Esophagus muscularis mucosa (tissue), 4 donors: Measurements from ENCODE around the gene MMP23B. TPM values are rescaled to one million over a fixed set of nuclear protein-coding genes. Genes with fewer than 3 reads are reported as not detected.

ENCODE experiments used
- DNase-seq: peaks from one replicate; pipeline ENCODE4 v3.0.0-alpha.2; 2017; ENCODE audit errors: extremely low spot score
- H3K27ac ChIP-seq, 4 donors: fragments of 200-600 bp; sonication (generic); replicated peaks in 1 of 4; 1 replicate in 3 of 4; 2 replicates in 1 of 4; pipeline ENCODE4 v1.5.1; 2016 to 2019; ENCODE audit warnings: mild to moderate bottlenecking in 1 of 4
- H3K27me3 ChIP-seq, 4 donors: fragments of 200-600 bp; sonication (generic); one replicate each; pipeline versions ENCODE4 v1.5.1 to v1.6.0; 2016 to 2019
- H3K36me3 ChIP-seq, 4 donors: fragments of 200-600 bp; sonication (generic); one replicate each; pipeline ENCODE4 v1.5.1; 2016 to 2019
- H3K4me1 ChIP-seq, 4 donors: fragments of 200-600 bp; sonication (generic); one replicate each; pipeline ENCODE4 v1.5.1; 2016 to 2019
- H3K4me3 ChIP-seq, 4 donors: fragments of 200-600 bp; sonication (generic); 1 replicate in 2 of 4; 2 replicates in 2 of 4; pipeline ENCODE4 v1.5.1; 2016 to 2019; ENCODE audit warnings: mild to moderate bottlenecking in 4 of 4, moderate library complexity in 1 of 4
- H3K9me3 ChIP-seq, 4 donors: fragments of 200-600 bp; sonication (generic); 1 replicate in 3 of 4; 2 replicates in 1 of 4; pipeline ENCODE4 v1.5.1; 2016 to 2019
- CTCF ChIP-seq, 3 experiments: fragments of 200-600 bp in 2 of 3; fragments of 450-650 bp in 1 of 3; sonication (generic) in 2 of 3; IDR thresholded peaks; one replicate each; pipeline ENCODE4 v1.5.1; 2017 to 2019; ENCODE audit warnings: antibody characterized with exemption in 3 of 3, mild to moderate bottlenecking in 2 of 3, moderate library complexity in 1 of 3
- EP300 ChIP-seq: sonication (generic); formaldehyde crosslinking; IDR thresholded peaks from one replicate; pipeline ENCODE4 v1.6.1; 2017; ENCODE audit warnings: antibody characterized with exemption
- POLR2A ChIP-seq: fragments of 450-650 bp; IDR thresholded peaks from one replicate; pipeline ENCODE4 v1.6.1; 2017; ENCODE audit warnings: antibody characterized with exemption, moderate library complexity, mild to moderate bottlenecking, low read depth
- POLR2AphosphoS5 ChIP-seq, 2 donors: sonication (generic); formaldehyde crosslinking; IDR thresholded peaks; one replicate each; pipeline ENCODE4 v1.6.1; 2017; ENCODE audit warnings: antibody characterized with exemption in 2 of 2
- WGBS: methylation state at CpG from one replicate; pipeline ENCODE4 v1.1.5; 2018; 5-methylcytosine and 5-hydroxymethylcytosine counted together
- intact Hi-C: fragments of 100-400 bp; cut with DNase I; formaldehyde crosslinking; loops from one replicate; pipeline ENCODE4 v1.15.1; 2023
- total RNA-seq, 4 donors: library from RNA; depleted of rRNA; stranded (reverse); fragments of >200 nt; gene quantifications; one replicate each; pipeline versions ENCODE4 v1.1.0 to v1.2.1, GENCODE V29; 2016

Gene MMP23B
- total RNA-seq, 4 donors from 2014 or later, result 3.2 to 19.5 (median 14.0) TPM

DNA sequence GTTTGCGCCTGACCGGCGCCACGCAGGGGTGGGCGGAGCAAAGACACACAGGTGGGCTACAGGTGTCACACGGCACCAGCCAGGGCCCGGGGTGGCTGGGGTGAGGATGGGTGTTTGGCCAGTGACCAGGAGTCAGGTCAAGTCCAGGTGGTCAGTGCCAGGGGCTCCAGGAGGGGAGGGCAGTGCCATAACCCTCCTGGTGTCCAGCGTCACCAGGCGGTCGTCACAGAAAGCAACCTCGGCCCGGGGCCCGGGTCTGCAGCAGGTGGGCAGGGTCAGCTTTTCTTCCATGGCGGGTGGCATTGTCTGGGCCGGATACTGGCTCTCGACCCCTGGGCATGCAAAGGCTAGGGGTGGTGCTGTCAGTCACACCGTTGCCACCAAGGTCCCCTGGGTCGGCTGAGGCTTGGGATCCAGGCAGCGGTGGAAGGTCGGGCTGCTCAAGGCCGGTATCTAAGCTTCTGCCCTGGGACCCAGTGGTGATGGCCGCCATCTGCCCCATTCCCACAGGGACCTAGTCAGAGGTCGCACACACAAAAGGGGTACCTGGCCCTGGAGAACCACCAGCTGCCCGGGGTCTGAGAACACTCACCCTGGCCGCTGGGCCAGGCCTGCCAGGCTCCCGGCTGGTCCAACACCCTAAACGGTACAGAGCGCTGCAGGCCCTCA lies 33.8 kb upstream of the MMP23B start:
- intact Hi-C loops, result no loop called here
- TF ChIP-seq POLR2A, result no peak
- TF ChIP-seq EP300, result no peak
- TF ChIP-seq POLR2AphosphoS5 (IDR thresholded peaks at IDR 0.05), result no peak
- TF ChIP-seq CTCF (IDR thresholded peaks at IDR 0.05), result no peak
- H3K27ac ChIP-seq, result no peak overlapping the region
- peaks cover 0 to 68% (median 25%) of the 10 kb centered on the region in 4 donors for H3K27me3 ChIP-seq
- no peaks in the 10 kb centered on the region for H3K9me3 ChIP-seq
- no peak overlapping the region for H3K4me3 ChIP-seq
- H3K36me3 ChIP-seq, result no peaks in the 10 kb centered on the region
- peaks cover 19 to 38% (median 25%) of the 10 kb centered on the region in 4 donors for H3K4me1 ChIP-seq
- WGBS, result 90% methylated on average over 25 of the region's 28 CpGs
- no peak for DNase-seq

- Histone ChIP-seq H3K27ac (no peak overlapping the region), H3K4me3 (no peak overlapping the region), H3K27me3 (peaks cover 0 to 73% (median 25%) of the 10 kb centered on the region in 4 donors), H3K4me1 (peaks cover 19 to 38% (median 25%) of the 10 kb centered on the region in 4 donors), H3K36me3 (no peaks in the 10 kb centered on the region), H3K9me3 (no peaks in the 10 kb centered on the region)
- DNase-seq, result no peak
- 82% methylated on average over 10 of the region's 13 CpGs for WGBS
- TF ChIP-seq EP300 (no peak), POLR2A (no peak), POLR2AphosphoS5 (IDR thresholded peaks at IDR 0.05) (no peak)
- intact Hi-C loops, result no loop called here
These were observed 33.3 kb upstream of the MMP23B start for GRCh38 chr1:1598720-1599029.

DNA sequence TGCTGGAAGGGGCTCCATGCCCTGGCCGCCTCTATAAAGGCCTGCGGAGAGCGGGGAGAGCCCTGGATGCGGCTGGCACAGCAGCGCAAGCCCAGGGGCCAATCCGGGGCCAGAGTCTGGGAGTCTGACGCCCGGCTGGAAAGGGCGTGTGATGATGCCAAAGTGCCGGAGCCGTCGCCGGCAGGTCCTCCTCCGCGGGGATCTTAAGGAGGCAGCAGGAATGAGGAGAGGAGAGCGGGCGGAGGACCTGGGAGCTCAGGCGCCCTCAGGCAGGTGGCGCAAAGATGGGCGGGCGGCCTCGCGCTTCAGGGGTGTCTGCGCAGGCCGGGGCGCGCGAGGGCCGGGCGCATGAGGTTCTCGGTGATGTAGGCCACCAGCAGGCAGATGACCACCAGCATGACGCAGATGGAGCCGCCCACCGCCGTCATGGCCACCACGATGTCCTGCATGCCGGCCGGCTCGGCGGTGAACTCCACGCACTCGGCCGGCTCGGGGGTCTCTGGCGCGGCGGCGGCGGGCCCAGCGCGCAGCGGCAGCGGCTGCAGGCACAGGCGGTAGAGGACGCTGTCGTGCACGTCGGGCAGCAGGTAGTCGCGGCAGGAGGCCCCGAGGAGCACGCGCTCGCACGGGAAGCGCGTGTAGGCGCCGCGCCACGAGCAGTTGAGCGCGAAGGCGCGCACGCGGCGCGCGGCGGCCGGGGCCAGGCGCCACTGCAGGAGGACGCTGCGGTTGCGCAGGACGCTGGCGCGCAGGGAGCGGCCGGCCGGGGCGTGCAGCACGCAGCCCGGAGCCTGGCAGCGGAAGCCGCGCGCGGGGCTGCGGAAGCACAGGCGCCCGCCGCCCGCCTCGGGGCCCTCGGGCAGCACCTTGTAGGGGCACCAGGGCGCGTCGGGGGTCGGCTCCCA lies 32.7 kb upstream of the MMP23B start:
- H3K36me3 ChIP-seq, result no peaks in the 10 kb centered on the region
- 60% methylated on average over 1 of the region's 111 CpGs for WGBS
- TF ChIP-seq POLR2A, result no peak
- no peak for TF ChIP-seq CTCF (IDR thresholded peaks at IDR 0.05)
- TF ChIP-seq POLR2AphosphoS5 (IDR thresholded peaks at IDR 0.05), result no peak
- H3K4me1 ChIP-seq, result peaks cover 19 to 38% (median 25%) of the 10 kb centered on the region in 4 donors
- peaks cover 0 to 79% (median 25%) of the 10 kb centered on the region in 4 donors for H3K27me3 ChIP-seq
- peak overlapping the region; percentile 27 to 58 (median 40) for H3K4me3 ChIP-seq
- no peak overlapping the region for H3K27ac ChIP-seq
- DNase-seq, result no peak
- no peaks in the 10 kb centered on the region for H3K9me3 ChIP-seq
- intact Hi-C loops, result no loop called here

GRCh38 chr1:1599935-1600860 lies 31.8 kb upstream of the MMP23B start, which contains the start of gene FNDC10:
Gene FNDC10 (minus strand): TSS chr1:1600135. CDS start chr1:1600015, 120 bp downstream.
- Histone ChIP-seq H3K27me3 (peaks cover 0 to 88% (median 25%) of the 10 kb centered on the region in 4 donors), H3K4me3 (peak within 1 kb of the TSS; percentile 44 to 58 (median 48))

More at GRCh38 chr1:1599935-1600860, 31.8 kb upstream of the MMP23B start, which contains the start of gene FNDC10:
- 30% methylated on average over 2 of the region's 125 CpGs for WGBS
- TF ChIP-seq CTCF (IDR thresholded peaks at IDR 0.05) (no peak), POLR2AphosphoS5 (IDR thresholded peaks at IDR 0.05) (no peak), EP300 (no peak), POLR2A (no peak)
- no peak for DNase-seq
- Histone ChIP-seq H3K4me1 (peaks cover 19 to 38% (median 25%) of the 10 kb centered on the region in 4 donors), H3K27ac (no peak within 1 kb of the TSS), H3K9me3 (no peaks in the 10 kb centered on the region), H3K36me3 (no peaks in the 10 kb centered on the region)
- intact Hi-C loops, result no loop called here
